HG03342 (cell line): ENCODE results near the gene ZNF484.
"Not testable (repeated sequence)": the region's sequence is repeated elsewhere in the genome, so short reads cannot be mapped to it uniquely, and the experiment has no call there.

Experiments used
- ATAC-seq: cut with Tn5 transposase; IDR thresholded peaks from one replicate; pipeline ENCODE4 v1.9.1; 2021; ENCODE audit warnings: mild to moderate bottlenecking, moderate library complexity; ENCODE audit not compliant: unreplicated experiment

Gene ZNF484

GRCh38 chr9:92877531-92878430, at the start of gene ZNF484:
ZNF484 (minus strand) TSS chr9:92878038; CDS start chr9:92875029, 3,009 bp downstream.
- ATAC-seq: peak; percentile 97

GRCh38 chr9:92920437-92920836, 42.6 kb upstream of the ZNF484 start:
- no peak for ATAC-seq

- ATAC-seq: no peak
Observed at GRCh38 chr9:92917176-92917800, 39.5 kb upstream of the ZNF484 start.

GRCh38 chr9:92911511-92912475, 34.0 kb upstream of the ZNF484 start:
- ATAC-seq: no peak

GRCh38 chr9:92905137-92905536, 27.3 kb upstream of the ZNF484 start:
- not testable (repeated sequence) for ATAC-seq

GRCh38 chr9:92897323-92897722, 19.5 kb upstream of the ZNF484 start:
- ATAC-seq: no peak

- no peak for ATAC-seq
Observed at GRCh38 chr9:92895812-92896436, 18.1 kb upstream of the ZNF484 start.

GRCh38 chr9:92894711-92895362, 17.0 kb upstream of the ZNF484 start:
- ATAC-seq: no peak

GRCh38 chr9:92893916-92894610, 16.2 kb upstream of the ZNF484 start:
- ATAC-seq: not testable (repeated sequence)

- ATAC-seq: not testable (repeated sequence)
Observed at GRCh38 chr9:92892276-92892675, 14.4 kb upstream of the ZNF484 start.

- ATAC-seq: no peak
Observed at GRCh38 chr9:92890761-92891160, 12.9 kb upstream of the ZNF484 start.

GRCh38 chr9:92887880-92888338, 10.1 kb upstream of the ZNF484 start:
- ATAC-seq: no peak

GRCh38 chr9:92886846-92887610, 9.2 kb upstream of the ZNF484 start:
- ATAC-seq: not testable (repeated sequence)

GRCh38 chr9:92883666-92884405, 6.0 kb upstream of the ZNF484 start:
- not testable (repeated sequence) for ATAC-seq

GRCh38 chr9:92882276-92882675, 4.4 kb upstream of the ZNF484 start:
- ATAC-seq: no peak

GRCh38 chr9:92875373-92875772, 2.5 kb downstream of the ZNF484 start:
- ATAC-seq: no peak

GRCh38 chr9:92870289-92870688, 7.5 kb downstream of the ZNF484 start:
- no peak for ATAC-seq

GRCh38 chr9:92866600-92866999, 11.2 kb downstream of the ZNF484 start:
- not testable (repeated sequence) for ATAC-seq
